ENCODE results near the gene STYX. TPM values are rescaled to one million over a fixed set of nuclear protein-coding genes. Genes with fewer than 3 reads are reported as not detected.

The STYX gene
- total RNA-seq, 2 experiments from 2014 or later: 15.3 to 16.2 TPM

GRCh38 chr14:52791223-52792096 lies 61.5 kb downstream of the STYX start, which contains the start of gene GNPNAT1:
GNPNAT1 (minus strand) TSS chr14:52791607; CDS start chr14:52784650, 6,957 bp downstream.
- peak within 1 kb of the TSS; percentile 64 to 78 for H3K27ac ChIP-seq (ENCODE audit: low read depth in 1 of 2, low read length in 2 of 2)
- H3K36me3 ChIP-seq (ENCODE audit: insufficient read depth, low read length): no peaks in the 10 kb centered on the region
- Mint-ChIP-seq H3K27ac (peak within 1 kb of the TSS; percentile 92), H3K4me3 (peak within 1 kb of the TSS; percentile 94), H3K9me3 (peaks cover under 1% of the 10 kb centered on the region), H3K4me1 (ENCODE audit: low read depth) (peaks cover 51% of the 10 kb centered on the region), H3K27me3 (no peaks in the 10 kb centered on the region), H3K36me3 (ENCODE audit: low read depth) (peaks cover 4% of the 10 kb centered on the region)
- DNase-seq (peak; percentile 79 to 97 (median 87)), ATAC-seq (ENCODE audit: poor library complexity) (peak; percentile 97)
- ChIA-PET POLR2A (interaction anchor here (0.8 to 3.5 kb wide), 13 partner anchors 15 to 795 kb away, joined by 3 to 12 read pairs (median 4); partner anchors contain the start of genes ERO1A, GPR137C, STYX and TXNDC16), CTCF (interaction anchor here (1.1 to 1.7 kb wide), 2 partner anchors 12 to 50 kb away, joined by 4 read pairs; no protein-coding TSS in a partner anchor)
- peak within 1 kb of the TSS; percentile 95 for H3K4me3 ChIP-seq (ENCODE audit: low read length)
- H3K27me3 ChIP-seq (ENCODE audit: control insufficient read depth in 1 of 2, insufficient read depth in 2 of 2, low read length in 2 of 2): no peaks in the 10 kb centered on the region
- intact Hi-C loops (cut with DNase I, micrococcal nuclease): loop anchor here (1.0 to 10.0 kb wide), 7 partner anchors 61 to 1144 kb away; partner anchors contain the start of genes GPR137C (in 2 of the 2), STYX (in 2 of the 2), TXNDC16 (in 2 of the 2) and DDHD1 (in 1 of the 2)
- H3K9me3 ChIP-seq (ENCODE audit: control insufficient read depth in 1 of 2, insufficient read depth in 1 of 2, low read length in 2 of 2): no peaks in the 10 kb centered on the region
- peaks cover 21% of the 10 kb centered on the region for H3K4me1 ChIP-seq (ENCODE audit: insufficient read depth, low read length)
- TF ChIP-seq CTCF (IDR thresholded peaks at IDR 0.05): no peak

- Histone ChIP-seq H3K4me3 (ENCODE audit: low read length) (peak overlapping the region; percentile 60), H3K36me3 (ENCODE audit: insufficient read depth, low read length) (no peaks in the 10 kb centered on the region), H3K4me1 (ENCODE audit: insufficient read depth, low read length) (peaks cover 21% of the 10 kb centered on the region), H3K9me3 (ENCODE audit: control insufficient read depth in 1 of 2, insufficient read depth in 1 of 2, low read length in 2 of 2) (peaks cover under 1 to 2% of the 10 kb centered on the region in 2 experiments), H3K27me3 (ENCODE audit: control insufficient read depth in 1 of 2, insufficient read depth in 2 of 2, low read length in 2 of 2) (no peaks in the 10 kb centered on the region), H3K27ac (ENCODE audit: low read depth in 1 of 2, low read length in 2 of 2) (peak overlapping the region; percentile 23 to 78)
- Mint-ChIP-seq H3K4me3 (peak overlapping the region; percentile 94), H3K36me3 (ENCODE audit: low read depth) (peaks cover 2% of the 10 kb centered on the region), H3K4me1 (ENCODE audit: low read depth) (peaks cover 50% of the 10 kb centered on the region), H3K27ac (peak overlapping the region; percentile 92), H3K9me3 (peaks cover 2% of the 10 kb centered on the region), H3K27me3 (no peaks in the 10 kb centered on the region)
- TF ChIP-seq CTCF (IDR thresholded peaks at IDR 0.05): no peak
- CTCF ChIA-PET: no interaction called here
- intact Hi-C loops (cut with DNase I, micrococcal nuclease): loop anchor here in 1 of 2 experiments (5.0 to 10.0 kb wide), 2 partner anchors 807 to 1145 kb away; partner anchors contain the start of gene RTRAF
- DNase-seq: no peak
- no peak for ATAC-seq (ENCODE audit: poor library complexity)
- POLR2A ChIA-PET: interaction anchor here (1.9 to 3.5 kb wide), 2 partner anchors 238 to 240 kb away, joined by 4 to 12 read pairs; partner anchors contain the start of genes GPR137C and TXNDC16
These were observed 62.1 kb downstream of the STYX start for GRCh38 chr14:52792097-52792415.

- Histone ChIP-seq H3K9me3 (ENCODE audit: control insufficient read depth in 1 of 2, insufficient read depth in 1 of 2, low read length in 2 of 2) (peaks cover 3 to 8% of the 10 kb centered on the region in 2 experiments), H3K27me3 (ENCODE audit: control insufficient read depth in 1 of 2, insufficient read depth in 2 of 2, low read length in 2 of 2) (no peaks in the 10 kb centered on the region), H3K27ac (ENCODE audit: low read depth in 1 of 2, low read length in 2 of 2) (no peak overlapping the region), H3K4me1 (ENCODE audit: insufficient read depth, low read length) (peaks cover 25% of the 10 kb centered on the region), H3K36me3 (ENCODE audit: insufficient read depth, low read length) (no peaks in the 10 kb centered on the region), H3K4me3 (ENCODE audit: low read length) (no peak overlapping the region)
- ATAC-seq (ENCODE audit: poor library complexity) (no peak), DNase-seq (peak in 1 of 14 experiments; percentile 13)
- TF ChIP-seq CTCF (IDR thresholded peaks at IDR 0.05): no peak
- H3K9me3 Mint-ChIP-seq: peaks cover 2% of the 10 kb centered on the region
- H3K36me3 Mint-ChIP-seq (ENCODE audit: low read depth): no peaks in the 10 kb centered on the region
- no peaks in the 10 kb centered on the region for H3K27me3 Mint-ChIP-seq
- intact Hi-C loops (cut with DNase I, micrococcal nuclease): loop anchor here in 1 of 2 experiments (5.0 to 10.0 kb wide), 2 partner anchors 808 to 1146 kb away; partner anchors contain the start of gene RTRAF
- H3K4me1 Mint-ChIP-seq (ENCODE audit: low read depth): peaks cover 45% of the 10 kb centered on the region
- peak overlapping the region; percentile 42 for H3K4me3 Mint-ChIP-seq
- POLR2A ChIA-PET: interaction anchor here (3.5 kb wide), 1 partner anchor 241 kb away, joined by 12 read pairs; the partner anchor contains the start of genes GPR137C and TXNDC16
- CTCF ChIA-PET: no interaction called here
- peak overlapping the region; percentile 21 for H3K27ac Mint-ChIP-seq
These were observed 63.1 kb downstream of the STYX start for GRCh38 chr14:52793061-52793460.
